GM12878 (cell line): ENCODE data around the gene TTC23L.

Source experiments
- CHD1 ChIP-seq: IDR thresholded peaks from 2 replicates; pipeline ENCODE4 v1.6.1; 2012; ENCODE audit warnings: low read depth, low read length, improper control_type of control experiment
- CREB1 ChIP-seq: IDR thresholded peaks from 2 replicates; pipeline ENCODE4 v1.6.1; 2012; ENCODE audit warnings: low read depth, mild to moderate bottlenecking, inconsistent platforms
- CTCF ChIP-seq, 3 experiments: IDR thresholded peaks in 2 of 3; conservative IDR thresholded peaks in 1 of 3; 2 replicates each; pipeline ENCODE4 v1.5.1; 2011; ENCODE audit warnings: low read depth in 3 of 3, low read length in 3 of 3, mild to moderate bottlenecking in 3 of 3, control low read depth in 2 of 3, moderate library complexity in 2 of 3, inconsistent platforms in 1 of 3, mixed read lengths in 1 of 3; ENCODE audit not compliant: control insufficient read depth in 2 of 3, insufficient read depth in 1 of 3; ENCODE audit errors: extremely low read depth in 1 of 3
- EZH2 ChIP-seq: IDR thresholded peaks from 2 replicates; pipeline ENCODE4 v1.6.1; 2012; ENCODE audit warnings: low read depth, mild to moderate bottlenecking, control low read depth, inconsistent platforms, low read length, borderline replicate concordance; ENCODE audit not compliant: control insufficient read depth
- HDAC6 ChIP-seq: fragments of 200-600 bp; sonication (generic); IDR thresholded peaks from one replicate; pipeline ENCODE4 v1.8.0; 2017; ENCODE audit warnings: antibody characterized with exemption; ENCODE audit not compliant: unreplicated experiment
- MAX ChIP-seq: IDR thresholded peaks from 2 replicates; pipeline ENCODE4 v1.6.1; 2012; ENCODE audit warnings: low read depth, low read length, improper control_type of control experiment
- PML ChIP-seq: IDR thresholded peaks from 2 replicates; pipeline ENCODE4 v1.6.1; 2012; ENCODE audit warnings: low read length, inconsistent platforms
- POLR2A ChIP-seq: IDR thresholded peaks from 2 replicates; pipeline ENCODE4 v1.6.1; 2011; ENCODE audit warnings: low read depth, mild to moderate bottlenecking, low read length
- RCOR1 ChIP-seq: conservative IDR thresholded peaks from 2 replicates; pipeline ENCODE4 v1.6.1; 2012; ENCODE audit warnings: low read depth, low read length, improper control_type of control experiment
- SREBF2 ChIP-seq: IDR thresholded peaks from 2 replicates; pipeline ENCODE4 v1.6.1; 2012; ENCODE audit warnings: mild to moderate bottlenecking, low read length
- ZNF207 ChIP-seq: fragments of 450-650 bp; IDR thresholded peaks from 2 replicates; pipeline ENCODE4 v1.6.1; 2014; ENCODE audit warnings: antibody characterized with exemption, mild to moderate bottlenecking, borderline replicate concordance
- ZNF217 ChIP-seq: fragments of 450-650 bp; IDR thresholded peaks from 2 replicates; pipeline ENCODE4 v1.6.1; 2017; ENCODE audit warnings: antibody characterized with exemption, mild to moderate bottlenecking
- ZZZ3 ChIP-seq: IDR thresholded peaks from 2 replicates; pipeline ENCODE4 v1.6.1; 2011; ENCODE audit warnings: low read depth; ENCODE audit not compliant: control insufficient read depth, insufficient read length

- TF ChIP-seq MAX (no peak), ZNF217 (no peak), CTCF (IDR thresholded peaks at IDR 0.05 in 2 of 3, conservative IDR thresholded peaks at IDR 0.05 in 1 of 3; ENCODE audit: control insufficient read depth in 2 of 3, extremely low read depth in 1 of 3, insufficient read depth in 1 of 3, low read depth in 3 of 3, low read length in 3 of 3) (no peak), ZNF207 (no peak), ZZZ3 (no peak), EZH2 (no peak), CREB1 (no peak), PML (no peak), CHD1 (no peak), RCOR1 (no peak), SREBF2 (no peak), HDAC6 (no peak), POLR2A (no peak)
These were observed 20.2 kb upstream of the TTC23L start for GRCh38 chr5:34818717-34819116.
